SK-N-SH treated with all-trans-retinoic acid at 6 μM for 48 hours (cell line): Measurements from ENCODE around the gene SLC35C1.

Source experiments
- ATAC-seq: fragments of 200-7000 bp; cut with Tn5 transposase; 3 replicates; pipeline ENCODE4 v1.9.1; 2020; ENCODE audit warnings: mild to moderate bottlenecking, moderate library complexity
- ARNTL ChIP-seq: fragments of 450-650 bp; formaldehyde crosslinking; IDR thresholded peaks from 2 replicates; pipeline ENCODE4 v1.5.0; 2020; ENCODE audit warnings: low read depth, mild to moderate bottlenecking, moderate library complexity, borderline replicate concordance
- BACH2 ChIP-seq: fragments of 250-450 bp; sonication (Bioruptor Pico); IDR thresholded peaks from 2 replicates; pipeline ENCODE4 v1.9.0; 2021; ENCODE audit warnings: mild to moderate bottlenecking, borderline replicate concordance
- CSDC2 ChIP-seq: fragments of 250-450 bp; sonication (Bioruptor Pico); IDR thresholded peaks from 2 replicates; pipeline ENCODE4 v1.5.0; 2020; ENCODE audit warnings: mild to moderate bottlenecking, moderate library complexity
- ESRRG ChIP-seq: fragments of 250-450 bp; sonication (Bioruptor Pico); IDR thresholded peaks from 2 replicates; pipeline ENCODE4 v1.6.1; 2021; ENCODE audit warnings: mild to moderate bottlenecking
- GLIS3 ChIP-seq: fragments of 250-450 bp; sonication (Bioruptor Pico); IDR thresholded peaks from 2 replicates; pipeline ENCODE4 v1.5.0; 2020; ENCODE audit warnings: mild to moderate bottlenecking, moderate library complexity
- ISL1 ChIP-seq: fragments of 250-450 bp; sonication (Bioruptor Pico); IDR thresholded peaks from 2 replicates; pipeline ENCODE4 v2.1.2; 2022; ENCODE audit warnings: mild to moderate bottlenecking, moderate library complexity
- OSR1 ChIP-seq: fragments of 250-450 bp; sonication (Bioruptor Pico); IDR thresholded peaks from 2 replicates; pipeline ENCODE4 v1.8.0; 2022; ENCODE audit warnings: moderate library complexity, mild to moderate bottlenecking, inconsistent platforms
- PPARA ChIP-seq: fragments of 250-450 bp; sonication (Bioruptor Pico); IDR thresholded peaks from 2 replicates; pipeline ENCODE4 v1.5.0; 2020; ENCODE audit warnings: mild to moderate bottlenecking, borderline replicate concordance
- RARB ChIP-seq: fragments of 250-450 bp; sonication (Bioruptor Pico); IDR thresholded peaks from 2 replicates; pipeline ENCODE4 v1.8.0; 2021; ENCODE audit warnings: mild to moderate bottlenecking, moderate library complexity
- SNAI2 ChIP-seq: fragments of 250-450 bp; sonication (Bioruptor Pico); IDR thresholded peaks from 2 replicates; pipeline ENCODE4 v1.5.0; 2020; ENCODE audit warnings: mild to moderate bottlenecking, moderate library complexity
- TCF4 ChIP-seq: fragments of 250-450 bp; sonication (Bioruptor Pico); IDR thresholded peaks from 2 replicates; pipeline ENCODE4 v1.8.0; 2021; ENCODE audit warnings: mild to moderate bottlenecking, moderate library complexity, borderline replicate concordance
- TOX ChIP-seq: fragments of 250-450 bp; sonication (Bioruptor Pico); IDR thresholded peaks from 2 replicates; pipeline ENCODE4 v1.8.0; 2021; ENCODE audit warnings: mild to moderate bottlenecking, moderate library complexity, borderline replicate concordance
- ZC3H10 ChIP-seq: fragments of 250-450 bp; sonication (Bioruptor Pico); IDR thresholded peaks from 2 replicates; pipeline ENCODE4 v1.5.1; 2021; ENCODE audit warnings: mild to moderate bottlenecking, moderate library complexity
- ZFP3 ChIP-seq: fragments of 250-450 bp; sonication (Bioruptor Pico); IDR thresholded peaks from 2 replicates; pipeline ENCODE4 v1.5.0; 2020; ENCODE audit warnings: mild to moderate bottlenecking, moderate library complexity
- ZFP30 ChIP-seq: fragments of 450-650 bp; formaldehyde crosslinking; IDR thresholded peaks from 2 replicates; pipeline ENCODE4 v1.5.0; 2022; ENCODE audit warnings: mild to moderate bottlenecking, moderate library complexity
- ZNF565 ChIP-seq: fragments of 450-650 bp; formaldehyde crosslinking; conservative IDR thresholded peaks from 2 replicates; pipeline ENCODE4 v1.5.0; 2020; ENCODE audit warnings: low read depth, mild to moderate bottlenecking, moderate library complexity
- ZNF70 ChIP-seq: fragments of 450-650 bp; formaldehyde crosslinking; IDR thresholded peaks from 2 replicates; pipeline ENCODE4 v1.5.0; 2020; ENCODE audit warnings: mild to moderate bottlenecking, moderate library complexity
- ZNF8 ChIP-seq: fragments of 450-650 bp; formaldehyde crosslinking; IDR thresholded peaks from 2 replicates; pipeline ENCODE4 v1.5.0; 2020; ENCODE audit warnings: mild to moderate bottlenecking, moderate library complexity
- TF ChIP-seq, protein P1 (sequence below): fragments of 250-450 bp; sonication (Bioruptor Pico); IDR thresholded peaks from 2 replicates; pipeline ENCODE4 v1.8.0; 2020; ENCODE audit warnings: mild to moderate bottlenecking, moderate library complexity, borderline replicate concordance
- TF ChIP-seq, protein P2 (sequence below): fragments of 250-450 bp; sonication (Bioruptor Pico); IDR thresholded peaks from 2 replicates; pipeline ENCODE4 v1.5.0; 2020; ENCODE audit warnings: mild to moderate bottlenecking, moderate library complexity
- TF ChIP-seq, protein P3 (sequence below): fragments of 250-450 bp; sonication (Bioruptor Pico); IDR thresholded peaks from 2 replicates; pipeline ENCODE4 v1.5.1; 2021; ENCODE audit warnings: mild to moderate bottlenecking, moderate library complexity
- TF ChIP-seq, protein P4 (sequence below): fragments of 250-450 bp; sonication (Bioruptor Pico); IDR thresholded peaks from 2 replicates; pipeline ENCODE4 v1.8.0; 2021; ENCODE audit warnings: low read depth, mild to moderate bottlenecking, moderate library complexity, borderline replicate concordance
- TF ChIP-seq, protein P5 (sequence below): fragments of 250-450 bp; sonication (Bioruptor Pico); IDR thresholded peaks from 2 replicates; pipeline ENCODE4 v1.5.1; 2020; ENCODE audit warnings: low read depth, mild to moderate bottlenecking, moderate library complexity

SLC35C1 gene

DNA sequence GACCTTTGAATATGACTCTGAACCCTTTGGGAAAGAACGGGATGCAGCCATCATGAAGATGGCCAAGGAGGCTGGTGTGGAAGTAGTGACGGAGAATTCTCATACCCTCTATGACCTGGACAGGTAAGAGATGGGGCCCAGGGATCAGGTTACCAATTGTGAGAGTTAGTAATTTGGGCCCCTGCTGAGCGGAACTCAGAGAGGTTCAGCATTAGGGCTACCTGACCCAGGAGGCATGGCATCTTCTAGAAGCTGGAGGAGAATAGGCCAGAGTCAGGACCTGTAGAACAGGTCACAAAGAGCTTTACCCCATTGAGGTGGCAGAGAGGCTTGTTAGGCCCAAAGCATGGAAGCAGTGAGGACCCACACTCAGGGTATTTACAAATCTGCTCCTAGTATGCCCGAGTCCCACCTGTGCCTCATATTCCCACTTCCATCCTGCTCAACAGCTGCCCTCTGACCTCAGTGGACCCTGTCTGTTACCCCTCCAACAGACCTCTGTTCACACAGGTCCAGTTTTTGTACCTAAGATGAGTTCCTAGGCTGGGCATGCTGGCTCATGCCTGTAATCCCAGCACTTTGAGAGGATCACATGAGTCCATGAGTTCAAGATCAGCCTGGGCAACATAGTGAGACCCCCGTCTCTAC is 53.9 kb downstream of the SLC35C1 start:
- no peak for ATAC-seq
- TF ChIP-seq, protein P1, sequence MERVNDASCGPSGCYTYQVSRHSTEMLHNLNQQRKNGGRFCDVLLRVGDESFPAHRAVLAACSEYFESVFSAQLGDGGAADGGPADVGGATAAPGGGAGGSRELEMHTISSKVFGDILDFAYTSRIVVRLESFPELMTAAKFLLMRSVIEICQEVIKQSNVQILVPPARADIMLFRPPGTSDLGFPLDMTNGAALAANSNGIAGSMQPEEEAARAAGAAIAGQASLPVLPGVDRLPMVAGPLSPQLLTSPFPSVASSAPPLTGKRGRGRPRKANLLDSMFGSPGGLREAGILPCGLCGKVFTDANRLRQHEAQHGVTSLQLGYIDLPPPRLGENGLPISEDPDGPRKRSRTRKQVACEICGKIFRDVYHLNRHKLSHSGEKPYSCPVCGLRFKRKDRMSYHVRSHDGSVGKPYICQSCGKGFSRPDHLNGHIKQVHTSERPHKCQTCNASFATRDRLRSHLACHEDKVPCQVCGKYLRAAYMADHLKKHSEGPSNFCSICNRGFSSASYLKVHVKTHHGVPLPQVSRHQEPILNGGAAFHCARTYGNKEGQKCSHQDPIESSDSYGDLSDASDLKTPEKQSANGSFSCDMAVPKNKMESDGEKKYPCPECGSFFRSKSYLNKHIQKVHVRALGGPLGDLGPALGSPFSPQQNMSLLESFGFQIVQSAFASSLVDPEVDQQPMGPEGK (CRISPR knock-in tag), result no peak
- TF ChIP-seq, protein P2, sequence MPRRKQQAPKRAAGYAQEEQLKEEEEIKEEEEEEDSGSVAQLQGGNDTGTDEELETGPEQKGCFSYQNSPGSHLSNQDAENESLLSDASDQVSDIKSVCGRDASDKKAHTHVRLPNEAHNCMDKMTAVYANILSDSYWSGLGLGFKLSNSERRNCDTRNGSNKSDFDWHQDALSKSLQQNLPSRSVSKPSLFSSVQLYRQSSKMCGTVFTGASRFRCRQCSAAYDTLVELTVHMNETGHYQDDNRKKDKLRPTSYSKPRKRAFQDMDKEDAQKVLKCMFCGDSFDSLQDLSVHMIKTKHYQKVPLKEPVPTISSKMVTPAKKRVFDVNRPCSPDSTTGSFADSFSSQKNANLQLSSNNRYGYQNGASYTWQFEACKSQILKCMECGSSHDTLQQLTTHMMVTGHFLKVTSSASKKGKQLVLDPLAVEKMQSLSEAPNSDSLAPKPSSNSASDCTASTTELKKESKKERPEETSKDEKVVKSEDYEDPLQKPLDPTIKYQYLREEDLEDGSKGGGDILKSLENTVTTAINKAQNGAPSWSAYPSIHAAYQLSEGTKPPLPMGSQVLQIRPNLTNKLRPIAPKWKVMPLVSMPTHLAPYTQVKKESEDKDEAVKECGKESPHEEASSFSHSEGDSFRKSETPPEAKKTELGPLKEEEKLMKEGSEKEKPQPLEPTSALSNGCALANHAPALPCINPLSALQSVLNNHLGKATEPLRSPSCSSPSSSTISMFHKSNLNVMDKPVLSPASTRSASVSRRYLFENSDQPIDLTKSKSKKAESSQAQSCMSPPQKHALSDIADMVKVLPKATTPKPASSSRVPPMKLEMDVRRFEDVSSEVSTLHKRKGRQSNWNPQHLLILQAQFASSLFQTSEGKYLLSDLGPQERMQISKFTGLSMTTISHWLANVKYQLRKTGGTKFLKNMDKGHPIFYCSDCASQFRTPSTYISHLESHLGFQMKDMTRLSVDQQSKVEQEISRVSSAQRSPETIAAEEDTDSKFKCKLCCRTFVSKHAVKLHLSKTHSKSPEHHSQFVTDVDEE (CRISPR knock-in tag), result no peak
- TF ChIP-seq ZFP3 (CRISPR knock-in tag), result no peak
- no peak for TF ChIP-seq ZNF565 (CRISPR knock-in tag)
- no peak for TF ChIP-seq SNAI2
- TF ChIP-seq TOX (CRISPR knock-in tag), result no peak
- TF ChIP-seq GLIS3, result no peak
- no peak for TF ChIP-seq ISL1
- no peak for TF ChIP-seq ZNF8 (CRISPR knock-in tag)
- no peak for TF ChIP-seq CSDC2 (CRISPR knock-in tag)

DNA sequence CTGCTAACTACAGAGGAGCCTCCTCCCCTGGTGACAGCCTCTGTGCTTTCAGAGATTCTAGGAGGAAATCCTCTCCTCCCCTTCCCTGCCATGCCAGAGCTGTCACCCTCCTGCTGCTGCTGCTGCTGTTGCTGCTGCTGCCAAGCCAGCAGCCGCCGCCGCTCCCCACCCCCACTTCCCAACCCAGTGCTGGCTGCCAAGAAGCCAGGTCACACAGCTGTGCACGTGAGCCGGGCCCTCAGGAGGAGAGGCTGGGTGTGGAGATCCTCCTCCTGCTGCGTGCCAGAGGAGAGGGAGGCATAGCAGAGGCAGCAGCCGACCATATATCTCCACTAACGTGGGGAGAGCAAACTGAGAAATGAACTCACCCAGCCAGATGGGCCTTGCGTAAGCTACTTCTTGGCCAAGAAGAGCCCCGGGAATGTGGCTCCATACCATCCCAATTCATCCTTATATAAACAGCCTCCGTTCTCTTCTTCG is 54.8 kb downstream of the SLC35C1 start:
- TF ChIP-seq ESRRG (CRISPR knock-in tag) (no peak), ARNTL (peak; percentile 99), SNAI2 (0 out of 2 replicates have a peak, but pooled peaks have one; percentile 54), CSDC2 (CRISPR knock-in tag) (no peak), ZFP30 (CRISPR knock-in tag) (no peak), ZNF8 (CRISPR knock-in tag) (no peak), ISL1 (no peak), PPARA (CRISPR knock-in tag) (no peak), OSR1 (CRISPR knock-in tag) (no peak), RARB (CRISPR knock-in tag) (no peak), GLIS3 (no peak), BACH2 (CRISPR knock-in tag) (no peak), ZC3H10 (CRISPR knock-in tag) (no peak), ZFP3 (CRISPR knock-in tag) (no peak), ZNF70 (CRISPR knock-in tag) (no peak), TCF4 (CRISPR knock-in tag) (peak; percentile 38; the same call in 1 of the 2 replicates), ZNF565 (CRISPR knock-in tag) (no peak), TOX (CRISPR knock-in tag) (no peak)
- TF ChIP-seq, protein P1 (CRISPR knock-in tag), result no peak
- TF ChIP-seq, protein P2 (CRISPR knock-in tag), result 0 out of 2 replicates have a peak, but pooled peaks have one; percentile 41
- TF ChIP-seq, protein P3, sequence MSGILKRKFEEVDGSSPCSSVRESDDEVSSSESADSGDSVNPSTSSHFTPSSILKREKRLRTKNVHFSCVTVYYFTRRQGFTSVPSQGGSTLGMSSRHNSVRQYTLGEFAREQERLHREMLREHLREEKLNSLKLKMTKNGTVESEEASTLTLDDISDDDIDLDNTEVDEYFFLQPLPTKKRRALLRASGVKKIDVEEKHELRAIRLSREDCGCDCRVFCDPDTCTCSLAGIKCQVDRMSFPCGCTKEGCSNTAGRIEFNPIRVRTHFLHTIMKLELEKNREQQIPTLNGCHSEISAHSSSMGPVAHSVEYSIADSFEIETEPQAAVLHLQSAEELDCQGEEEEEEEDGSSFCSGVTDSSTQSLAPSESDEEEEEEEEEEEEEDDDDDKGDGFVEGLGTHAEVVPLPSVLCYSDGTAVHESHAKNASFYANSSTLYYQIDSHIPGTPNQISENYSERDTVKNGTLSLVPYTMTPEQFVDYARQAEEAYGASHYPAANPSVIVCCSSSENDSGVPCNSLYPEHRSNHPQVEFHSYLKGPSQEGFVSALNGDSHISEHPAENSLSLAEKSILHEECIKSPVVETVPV (CRISPR knock-in tag), result no peak
- TF ChIP-seq, protein P4, sequence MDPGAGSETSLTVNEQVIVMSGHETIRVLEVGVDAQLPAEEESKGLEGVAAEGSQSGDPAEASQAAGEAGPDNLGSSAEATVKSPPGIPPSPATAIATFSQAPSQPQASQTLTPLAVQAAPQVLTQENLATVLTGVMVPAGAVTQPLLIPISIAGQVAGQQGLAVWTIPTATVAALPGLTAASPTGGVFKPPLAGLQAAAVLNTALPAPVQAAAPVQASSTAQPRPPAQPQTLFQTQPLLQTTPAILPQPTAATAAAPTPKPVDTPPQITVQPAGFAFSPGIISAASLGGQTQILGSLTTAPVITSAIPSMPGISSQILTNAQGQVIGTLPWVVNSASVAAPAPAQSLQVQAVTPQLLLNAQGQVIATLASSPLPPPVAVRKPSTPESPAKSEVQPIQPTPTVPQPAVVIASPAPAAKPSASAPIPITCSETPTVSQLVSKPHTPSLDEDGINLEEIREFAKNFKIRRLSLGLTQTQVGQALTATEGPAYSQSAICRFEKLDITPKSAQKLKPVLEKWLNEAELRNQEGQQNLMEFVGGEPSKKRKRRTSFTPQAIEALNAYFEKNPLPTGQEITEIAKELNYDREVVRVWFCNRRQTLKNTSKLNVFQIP (CRISPR knock-in tag), result no peak
- TF ChIP-seq, protein P5, sequence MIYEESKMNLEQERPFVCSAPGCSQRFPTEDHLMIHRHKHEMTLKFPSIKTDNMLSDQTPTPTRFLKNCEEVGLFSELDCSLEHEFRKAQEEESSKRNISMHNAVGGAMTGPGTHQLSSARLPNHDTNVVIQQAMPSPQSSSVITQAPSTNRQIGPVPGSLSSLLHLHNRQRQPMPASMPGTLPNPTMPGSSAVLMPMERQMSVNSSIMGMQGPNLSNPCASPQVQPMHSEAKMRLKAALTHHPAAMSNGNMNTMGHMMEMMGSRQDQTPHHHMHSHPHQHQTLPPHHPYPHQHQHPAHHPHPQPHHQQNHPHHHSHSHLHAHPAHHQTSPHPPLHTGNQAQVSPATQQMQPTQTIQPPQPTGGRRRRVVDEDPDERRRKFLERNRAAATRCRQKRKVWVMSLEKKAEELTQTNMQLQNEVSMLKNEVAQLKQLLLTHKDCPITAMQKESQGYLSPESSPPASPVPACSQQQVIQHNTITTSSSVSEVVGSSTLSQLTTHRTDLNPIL, result no peak
- peak; percentile 77 for ATAC-seq
